22Rv1 (cell line): ENCODE measurements around the gene SLC30A10.

Experiments
- ZFX ChIP-seq: fragments of 450-650 bp; IDR thresholded peaks from 2 replicates; pipeline ENCODE4 v1.6.1; 2017; ENCODE audit warnings: antibody characterized with exemption, borderline replicate concordance
- TF ChIP-seq, protein P1 (sequence below): fragments of 450-650 bp; IDR thresholded peaks from 2 replicates; pipeline ENCODE4 v1.5.1; 2017; ENCODE audit warnings: mild to moderate bottlenecking

DNA sequence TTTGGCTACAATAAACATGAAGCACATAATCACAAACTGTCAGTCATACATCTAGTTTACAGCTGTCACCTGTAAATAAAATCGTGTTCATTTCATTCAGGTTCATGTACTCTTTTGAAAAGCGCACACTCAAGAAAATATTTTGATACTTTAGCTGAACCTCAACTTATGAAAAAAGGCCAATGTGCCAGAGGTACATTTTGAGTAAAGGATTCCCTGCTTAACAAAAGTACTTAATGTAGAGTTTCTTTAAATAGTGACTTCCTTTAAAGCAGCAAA, 37.7 kb upstream of the SLC30A10 start:
- TF ChIP-seq, protein P1, sequence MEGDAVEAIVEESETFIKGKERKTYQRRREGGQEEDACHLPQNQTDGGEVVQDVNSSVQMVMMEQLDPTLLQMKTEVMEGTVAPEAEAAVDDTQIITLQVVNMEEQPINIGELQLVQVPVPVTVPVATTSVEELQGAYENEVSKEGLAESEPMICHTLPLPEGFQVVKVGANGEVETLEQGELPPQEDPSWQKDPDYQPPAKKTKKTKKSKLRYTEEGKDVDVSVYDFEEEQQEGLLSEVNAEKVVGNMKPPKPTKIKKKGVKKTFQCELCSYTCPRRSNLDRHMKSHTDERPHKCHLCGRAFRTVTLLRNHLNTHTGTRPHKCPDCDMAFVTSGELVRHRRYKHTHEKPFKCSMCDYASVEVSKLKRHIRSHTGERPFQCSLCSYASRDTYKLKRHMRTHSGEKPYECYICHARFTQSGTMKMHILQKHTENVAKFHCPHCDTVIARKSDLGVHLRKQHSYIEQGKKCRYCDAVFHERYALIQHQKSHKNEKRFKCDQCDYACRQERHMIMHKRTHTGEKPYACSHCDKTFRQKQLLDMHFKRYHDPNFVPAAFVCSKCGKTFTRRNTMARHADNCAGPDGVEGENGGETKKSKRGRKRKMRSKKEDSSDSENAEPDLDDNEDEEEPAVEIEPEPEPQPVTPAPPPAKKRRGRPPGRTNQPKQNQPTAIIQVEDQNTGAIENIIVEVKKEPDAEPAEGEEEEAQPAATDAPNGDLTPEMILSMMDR: no peak
- no peak for TF ChIP-seq ZFX
